ENCODE results near the gene ZNF385A. TPM values are rescaled to one million over a fixed set of nuclear protein-coding genes. Genes with fewer than 3 reads are reported as not detected.

The ZNF385A gene
- total and polyA plus RNA-seq, 2 of the 8 experiments (the other 6 are each of a cell fraction or from before 2014, with no cell fraction given): 5.2 to 14.3 TPM

DNA sequence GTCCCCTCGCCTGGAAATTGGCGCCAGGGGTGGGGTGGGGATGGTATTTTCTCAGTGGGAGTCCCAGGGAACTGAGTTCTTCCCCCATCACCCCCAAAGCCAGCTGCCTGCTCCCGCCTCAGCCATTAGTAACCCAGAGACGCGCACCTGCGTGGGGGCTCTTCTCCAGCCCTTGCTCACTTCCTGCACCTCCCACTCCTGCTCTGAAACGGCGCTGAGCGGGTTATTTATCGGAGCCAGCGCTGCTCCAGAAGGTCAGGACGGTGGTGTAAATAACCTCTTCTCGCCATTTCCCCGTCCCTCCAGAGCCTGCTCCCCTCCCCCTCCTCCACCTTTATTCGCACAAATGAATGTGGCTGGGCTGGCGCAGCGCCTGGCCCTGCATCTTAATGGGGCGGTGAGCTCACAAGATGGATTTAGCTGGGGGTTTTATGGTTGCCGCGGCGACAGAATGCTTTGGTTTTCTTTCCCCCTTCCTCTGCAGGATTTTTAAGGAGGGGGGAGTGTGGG, 32.5 kb downstream of the ZNF385A start (continued):
- TF ChIP-seq POLR2A (IDR thresholded peaks at IDR 0.05; ENCODE audit: control extremely low read depth in 1 of 2, low read depth in 2 of 2, low read length in 2 of 2) (peak in 1 of 2 experiments; percentile 41; a peak in 1 of 3 replicates), RFX5 (IDR thresholded peaks at IDR 0.05; ENCODE audit: borderline replicate concordance, low read depth, low read length) (no peak), POLR2AphosphoS5 (IDR thresholded peaks at IDR 0.05; ENCODE audit: low read depth, low read length) (peak; percentile 28; the same call in 1 of the 2 replicates), KDM5A (IDR thresholded peaks at IDR 0.05; ENCODE audit: low read length) (no peak), CHD2 (IDR thresholded peaks at IDR 0.05; ENCODE audit: low read length) (no peak), CBX8 (IDR thresholded peaks at IDR 0.05; ENCODE audit: borderline replicate concordance, low read depth, low read length) (no peak), NRF1 (IDR thresholded peaks at IDR 0.05; ENCODE audit: low read depth, low read length) (no peak), NANOG (IDR thresholded peaks at IDR 0.05; ENCODE audit: insufficient read depth, low read depth, low read length, poor library complexity, severe bottlenecking) (peak; percentile 64), SIX5 (IDR thresholded peaks at IDR 0.05; ENCODE audit: low read depth, low read length) (no peak), TCF12 (IDR thresholded peaks at IDR 0.05; ENCODE audit: low read depth, low read length) (no peak), POU5F1 (IDR thresholded peaks at IDR 0.05; ENCODE audit: low read depth, low read length) (0 out of 2 replicates have a peak, but pooled peaks have one; percentile 42), MAFK (IDR thresholded peaks at IDR 0.05; ENCODE audit: low read depth, low read length) (no peak), CHD1 (IDR thresholded peaks at IDR 0.05; ENCODE audit: low read depth, low read length) (no peak), RNF2 (IDR thresholded peaks at IDR 0.05; ENCODE audit: borderline replicate concordance, low read depth, low read length, missing control alignments, poor library complexity, severe bottlenecking) (no peak), HDAC2 (IDR thresholded peaks at IDR 0.05; ENCODE audit: borderline replicate concordance in 1 of 2, low read depth in 2 of 2, low read length in 2 of 2) (no peak), SAP30 (IDR thresholded peaks at IDR 0.05; ENCODE audit: insufficient read depth, insufficient replicate concordance, low read length) (peak; percentile 7), BRCA1 (IDR thresholded peaks at IDR 0.05; ENCODE audit: low read depth, low read length) (no peak), TEAD4 (IDR thresholded peaks at IDR 0.05; ENCODE audit: low read depth, low read length) (no peak), CREB1 (IDR thresholded peaks at IDR 0.05) (no peak), GTF2F1 (IDR thresholded peaks at IDR 0.05; ENCODE audit: borderline replicate concordance, low read depth, low read length) (no peak), JUN (IDR thresholded peaks at IDR 0.05; ENCODE audit: low read depth, low read length) (no peak), SUZ12 (IDR thresholded peaks at IDR 0.05; ENCODE audit: low read length) (no peak)
- TF ChIP-seq, protein P1, sequence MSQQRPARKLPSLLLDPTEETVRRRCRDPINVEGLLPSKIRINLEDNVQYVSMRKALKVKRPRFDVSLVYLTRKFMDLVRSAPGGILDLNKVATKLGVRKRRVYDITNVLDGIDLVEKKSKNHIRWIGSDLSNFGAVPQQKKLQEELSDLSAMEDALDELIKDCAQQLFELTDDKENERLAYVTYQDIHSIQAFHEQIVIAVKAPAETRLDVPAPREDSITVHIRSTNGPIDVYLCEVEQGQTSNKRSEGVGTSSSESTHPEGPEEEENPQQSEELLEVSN (IDR thresholded peaks at IDR 0.05): no peak
- TF ChIP-seq, protein P2, sequence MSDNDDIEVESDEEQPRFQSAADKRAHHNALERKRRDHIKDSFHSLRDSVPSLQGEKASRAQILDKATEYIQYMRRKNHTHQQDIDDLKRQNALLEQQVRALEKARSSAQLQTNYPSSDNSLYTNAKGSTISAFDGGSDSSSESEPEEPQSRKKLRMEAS (IDR thresholded peaks at IDR 0.05): no peak
